OCI-LY7 (cell line): ENCODE results near the gene LIPC. TPM values are rescaled to one million over a fixed set of nuclear protein-coding genes. Genes with fewer than 3 reads are reported as not detected.

Source experiments
- BruUV-seq: library from RNA; stranded (reverse); fragments of 400-500 nt; replicated peaks from 2 replicates; lab custom pipeline; 2021; lab: Mats Ljungman, UMichigan
- CTCF ChIA-PET: fragments of 300-600 bp; sonication (Branson Sonifier 250); formaldehyde crosslinking; loops from one replicate; lab custom pipeline; 2022; ENCODE audit warnings: antibody characterized with exemption; ENCODE audit not compliant: unreplicated experiment; lab: Charles Lee
- POLR2A ChIA-PET: fragments of 300-600 bp; sonication (Branson Sonifier 250); formaldehyde crosslinking; loops from one replicate; lab custom pipeline; 2022; ENCODE audit warnings: antibody characterized with exemption; lab: Charles Lee
- DNase-seq: peaks from one replicate; pipeline ENCODE4 v3.0.0-alpha.2; 2015; ENCODE audit warnings: low spot score
- H2AFZ ChIP-seq: fragments of 200-600 bp; sonication (generic), shearing (Covaris generic); 2 replicates; pipeline ENCODE4 v1.6.1; 2014; ENCODE audit warnings: mild to moderate bottlenecking, antibody characterized with exemption, low read length, moderate library complexity
- H3K27ac ChIP-seq: fragments of 200-600 bp; sonication (generic); 2 replicates; pipeline ENCODE4 v1.5.1; 2014; ENCODE audit warnings: mixed run types, low read depth, mild to moderate bottlenecking, moderate library complexity, low read length, inconsistent platforms; ENCODE audit not compliant: poor library complexity, severe bottlenecking
- H3K36me3 ChIP-seq: fragments of 200-600 bp; sonication (generic); 2 replicates; pipeline ENCODE4 v1.6.1; 2014; ENCODE audit warnings: mild to moderate bottlenecking, antibody characterized with exemption, low read length, moderate library complexity, mixed read lengths; ENCODE audit not compliant: insufficient read depth
- H3K4me1 ChIP-seq: fragments of 200-600 bp; sonication (generic); 2 replicates; pipeline ENCODE4 v1.5.1; 2014; ENCODE audit warnings: mild to moderate bottlenecking, low read length; ENCODE audit not compliant: insufficient read depth, poor library complexity, severe bottlenecking
- H3K4me2 ChIP-seq: fragments of 200-600 bp; sonication (generic); 2 replicates; pipeline ENCODE4 v1.6.1; 2014; ENCODE audit warnings: mild to moderate bottlenecking, low read length
- H3K4me3 ChIP-seq: fragments of 200-600 bp; sonication (generic); 2 replicates; pipeline ENCODE4 v1.5.1; 2014; ENCODE audit warnings: mild to moderate bottlenecking, low read depth, low read length; ENCODE audit not compliant: poor library complexity, severe bottlenecking
- H3K79me2 ChIP-seq: fragments of 200-600 bp; sonication (generic); 2 replicates; pipeline ENCODE4 v1.6.1; 2016; ENCODE audit warnings: low read depth, mild to moderate bottlenecking, low read length, moderate library complexity, mixed read lengths; ENCODE audit not compliant: insufficient read depth
- H3K9me2 ChIP-seq: fragments of 200-600 bp; sonication (generic); 2 replicates; pipeline ENCODE4 v1.6.1; 2016; ENCODE audit warnings: mild to moderate bottlenecking, low read length, mixed read lengths; ENCODE audit not compliant: insufficient read depth
- H3K9me3 ChIP-seq: fragments of 200-600 bp; sonication (generic); 2 replicates; pipeline ENCODE4 v1.6.1; 2014; ENCODE audit warnings: mild to moderate bottlenecking, mixed run types, low read length, mixed read lengths
- H4K20me1 ChIP-seq: fragments of 200-600 bp; sonication (generic); 2 replicates; pipeline ENCODE4 v1.6.1; 2014; ENCODE audit warnings: mild to moderate bottlenecking, antibody characterized with exemption, low read length, moderate library complexity, mixed read lengths; ENCODE audit not compliant: insufficient read depth
- EZH2phosphoT487 ChIP-seq: fragments of 200-600 bp; sonication (generic); IDR thresholded peaks from 2 replicates; pipeline ENCODE4 v1.6.1; 2018; ENCODE audit warnings: low read depth, borderline replicate concordance, mild to moderate bottlenecking, mixed run types, antibody characterized with exemption, low read length, moderate library complexity, mixed read lengths
- intact Hi-C: fragments of 100-400 bp; cut with micrococcal nuclease; formaldehyde crosslinking; loops from one replicate; pipeline ENCODE4 v1.10.0; 2022; ENCODE audit not compliant: unreplicated experiment
- total RNA-seq, 2 experiments: library from RNA; depleted of rRNA in 1 of 2; stranded (reverse); fragments of >200 nt in 1 of 2; shearing (Covaris generic) in 1 of 2; gene quantifications; 2 replicates each; pipeline ENCODE4 v1.2.3, GENCODE V29; 2014 to 2022
- TF ChIP-seq, protein P1 (sequence below): fragments of 200-600 bp; sonication (generic); conservative IDR thresholded peaks from 2 replicates; pipeline ENCODE4 v1.5.1; 2014; ENCODE audit warnings: mild to moderate bottlenecking, antibody characterized with exemption, low read length, moderate library complexity, mixed read lengths

The LIPC gene
- total RNA-seq, 2 experiments from 2014 or later = 0.50 TPM; not detected in 1

DNA sequence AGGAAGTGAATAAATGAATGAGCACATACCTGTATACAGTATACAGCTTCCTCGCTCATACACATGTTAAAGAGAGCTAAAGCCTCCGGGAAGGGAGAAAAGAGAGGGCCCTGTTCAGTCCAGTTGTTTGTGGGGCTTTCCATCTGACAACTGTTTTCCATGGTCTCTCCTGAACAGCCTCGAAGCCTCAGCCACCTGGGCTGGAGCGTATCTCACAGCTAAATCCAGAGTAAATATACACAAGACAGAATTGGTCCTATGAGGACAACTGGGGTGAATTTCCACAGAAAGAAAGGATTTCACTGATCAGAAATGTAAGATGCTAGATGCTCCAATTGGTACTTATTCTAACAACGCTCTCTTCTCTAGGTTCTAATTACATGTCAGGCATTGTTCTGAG is 103.5 kb downstream of the LIPC start:
- no TSS peak for BruUV-seq

DNA sequence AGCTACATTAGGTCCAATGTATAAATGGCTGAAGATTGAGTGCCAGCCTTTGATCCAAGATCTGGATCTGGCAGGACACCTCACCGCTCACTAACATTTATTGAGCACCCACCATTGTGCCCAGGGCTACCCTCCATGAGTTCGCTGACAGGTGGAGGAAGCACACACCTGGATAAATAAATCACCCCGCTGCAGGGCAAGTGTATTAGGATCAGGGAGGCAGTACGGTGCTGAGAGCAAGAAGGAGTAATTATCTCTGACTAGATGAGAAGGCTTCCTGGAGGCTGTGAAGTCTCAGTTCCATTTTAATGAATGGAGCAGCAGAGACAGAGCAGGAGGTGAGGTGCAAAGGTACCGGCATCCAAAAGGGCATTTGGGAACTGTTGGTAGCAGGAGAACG is 104.1 kb downstream of the LIPC start:
- DNase-seq = no peak
- H3K9me2 ChIP-seq = no peaks in the 10 kb centered on the region
- ChIA-PET CTCF (no interaction called here), POLR2A (no interaction called here)
- H3K79me2 ChIP-seq = no peaks in the 10 kb centered on the region
- no peaks in the 10 kb centered on the region for H3K4me1 ChIP-seq
- no peaks in the 10 kb centered on the region for H4K20me1 ChIP-seq
- TF ChIP-seq EZH2phosphoT487 = no peak
- TF ChIP-seq, protein P1, sequence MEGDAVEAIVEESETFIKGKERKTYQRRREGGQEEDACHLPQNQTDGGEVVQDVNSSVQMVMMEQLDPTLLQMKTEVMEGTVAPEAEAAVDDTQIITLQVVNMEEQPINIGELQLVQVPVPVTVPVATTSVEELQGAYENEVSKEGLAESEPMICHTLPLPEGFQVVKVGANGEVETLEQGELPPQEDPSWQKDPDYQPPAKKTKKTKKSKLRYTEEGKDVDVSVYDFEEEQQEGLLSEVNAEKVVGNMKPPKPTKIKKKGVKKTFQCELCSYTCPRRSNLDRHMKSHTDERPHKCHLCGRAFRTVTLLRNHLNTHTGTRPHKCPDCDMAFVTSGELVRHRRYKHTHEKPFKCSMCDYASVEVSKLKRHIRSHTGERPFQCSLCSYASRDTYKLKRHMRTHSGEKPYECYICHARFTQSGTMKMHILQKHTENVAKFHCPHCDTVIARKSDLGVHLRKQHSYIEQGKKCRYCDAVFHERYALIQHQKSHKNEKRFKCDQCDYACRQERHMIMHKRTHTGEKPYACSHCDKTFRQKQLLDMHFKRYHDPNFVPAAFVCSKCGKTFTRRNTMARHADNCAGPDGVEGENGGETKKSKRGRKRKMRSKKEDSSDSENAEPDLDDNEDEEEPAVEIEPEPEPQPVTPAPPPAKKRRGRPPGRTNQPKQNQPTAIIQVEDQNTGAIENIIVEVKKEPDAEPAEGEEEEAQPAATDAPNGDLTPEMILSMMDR = no peak
- no peak overlapping the region for H3K4me2 ChIP-seq
- BruUV-seq = no TSS peak
- intact Hi-C loops = no loop called here
- no peak overlapping the region for H2AFZ ChIP-seq
- no peak overlapping the region for H3K27ac ChIP-seq
- no peaks in the 10 kb centered on the region for H3K9me3 ChIP-seq
- no peaks in the 10 kb centered on the region for H3K36me3 ChIP-seq
- H3K4me3 ChIP-seq = no peak overlapping the region

More for the DNA sequence above, 103.5 kb downstream of the LIPC start:
- no peak overlapping the region for H3K4me3 ChIP-seq
- H3K9me3 ChIP-seq = no peaks in the 10 kb centered on the region
- H4K20me1 ChIP-seq = no peaks in the 10 kb centered on the region
- POLR2A ChIA-PET = no interaction called here
- no peak for DNase-seq
- no peaks in the 10 kb centered on the region for H3K4me1 ChIP-seq
- H3K79me2 ChIP-seq = no peaks in the 10 kb centered on the region
- H3K36me3 ChIP-seq = no peaks in the 10 kb centered on the region
- intact Hi-C loops = no loop called here
- no peak overlapping the region for H3K27ac ChIP-seq
- CTCF ChIA-PET = no interaction called here
- H3K9me2 ChIP-seq = no peaks in the 10 kb centered on the region
- no peak overlapping the region for H3K4me2 ChIP-seq
- no peak for TF ChIP-seq EZH2phosphoT487
- TF ChIP-seq, protein P1 = no peak
- no peak overlapping the region for H2AFZ ChIP-seq

GRCh38 chr15:58536414-58536813 is 104.6 kb downstream of the LIPC start:
- H2AFZ ChIP-seq = no peak overlapping the region

More at GRCh38 chr15:58536414-58536813, 104.6 kb downstream of the LIPC start:
- no peak overlapping the region for H3K4me3 ChIP-seq
- BruUV-seq = no TSS peak
- H3K9me2 ChIP-seq = no peaks in the 10 kb centered on the region
- no peak for DNase-seq
- H4K20me1 ChIP-seq = no peaks in the 10 kb centered on the region
- H3K36me3 ChIP-seq = no peaks in the 10 kb centered on the region
- H3K79me2 ChIP-seq = no peaks in the 10 kb centered on the region
- no peaks in the 10 kb centered on the region for H3K9me3 ChIP-seq
- intact Hi-C loops = no loop called here
- TF ChIP-seq, protein P1 = no peak
- TF ChIP-seq EZH2phosphoT487 = no peak
- no peak overlapping the region for H3K4me2 ChIP-seq
- ChIA-PET CTCF (no interaction called here), POLR2A (no interaction called here)
- H3K27ac ChIP-seq = no peak overlapping the region
- H3K4me1 ChIP-seq = no peaks in the 10 kb centered on the region
